HG02642 (cell line): ENCODE results near the gene PALMD.

Experiments used
- ATAC-seq: cut with Tn5 transposase; IDR thresholded peaks from one replicate; pipeline ENCODE4 v1.9.1; 2021; ENCODE audit warnings: mild to moderate bottlenecking; ENCODE audit not compliant: unreplicated experiment, poor library complexity

Gene PALMD

GRCh38 chr1:99682291-99682751, 36.4 kb downstream of the PALMD start:
- ATAC-seq, result no peak

- ATAC-seq, result peak; percentile 93
These were observed 39.7 kb downstream of the PALMD start for GRCh38 chr1:99685516-99686180.

GRCh38 chr1:99691175-99691574, 45.3 kb downstream of the PALMD start:
- no peak for ATAC-seq

GRCh38 chr1:99696616-99697015, 50.7 kb downstream of the PALMD start:
- ATAC-seq, result no peak

- ATAC-seq, result no peak
These were observed 51.7 kb downstream of the PALMD start for GRCh38 chr1:99697580-99697979.

- no peak for ATAC-seq
These were observed 54.1 kb downstream of the PALMD start for GRCh38 chr1:99700020-99700419.

GRCh38 chr1:99702221-99702620, 56.3 kb downstream of the PALMD start:
- ATAC-seq, result no peak

GRCh38 chr1:99704356-99704816, 58.5 kb downstream of the PALMD start:
- ATAC-seq, result no peak

GRCh38 chr1:99705385-99705784, 59.5 kb downstream of the PALMD start:
- ATAC-seq, result no peak

GRCh38 chr1:99707535-99708142, 61.7 kb downstream of the PALMD start:
- peak; percentile 83 for ATAC-seq

GRCh38 chr1:99710994-99711393, 65.1 kb downstream of the PALMD start:
- no peak for ATAC-seq

- no peak for ATAC-seq
These were observed 67.1 kb downstream of the PALMD start for GRCh38 chr1:99713006-99713405.

- ATAC-seq, result no peak
These were observed 71.1 kb downstream of the PALMD start for GRCh38 chr1:99717005-99717404.

GRCh38 chr1:99723251-99723650, 77.3 kb downstream of the PALMD start:
- no peak for ATAC-seq

GRCh38 chr1:99725996-99726395, 80.1 kb downstream of the PALMD start:
- ATAC-seq, result no peak

- ATAC-seq, result no peak
These were observed 80.5 kb downstream of the PALMD start for GRCh38 chr1:99726407-99726806.

- no peak for ATAC-seq
These were observed 80.9 kb downstream of the PALMD start for GRCh38 chr1:99726818-99727217.

- no peak for ATAC-seq
These were observed 81.8 kb downstream of the PALMD start for GRCh38 chr1:99727575-99728185.

- ATAC-seq, result no peak
These were observed 82.8 kb downstream of the PALMD start for GRCh38 chr1:99728494-99729235.

- no peak for ATAC-seq
These were observed 85.5 kb downstream of the PALMD start for GRCh38 chr1:99731384-99731783.

GRCh38 chr1:99735852-99736251, 89.9 kb downstream of the PALMD start:
- ATAC-seq, result no peak
